K562 (cell line): ENCODE data around the gene MPV17L. TPM values are rescaled to one million over a fixed set of nuclear protein-coding genes. Genes with fewer than 3 reads are reported as not detected.

ENCODE experiments used
- ATAC-seq: fragments of 200-7000 bp; cut with Tn5 transposase; 3 replicates; pipeline ENCODE4 v1.9.1; 2020; ENCODE audit warnings: moderate library complexity
- BruUV-seq: library from RNA; stranded (reverse); fragments of 400-500 nt; replicated peaks from 2 replicates; lab custom pipeline; 2021; lab: Mats Ljungman, UMichigan
- CTCF ChIA-PET: fragments of 300-600 bp; formaldehyde crosslinking; extraction: SDS; loops from one replicate; lab custom pipeline; 2021; ENCODE audit warnings: low intra/inter-chr PET ratio; lab: Yijun Ruan, JAX
- POLR2A ChIA-PET: fragments of 300-600, 350-650 bp; sonication (Branson Sonifier 250); formaldehyde crosslinking; extraction: SDS; loops from one replicate; lab custom pipeline; 2021; ENCODE audit warnings: antibody characterized with exemption, inconsistent platforms; lab: Yijun Ruan, JAX
- DNase-seq, 4 experiments: peaks; one replicate each; pipeline versions ENCODE4 v3.0.0 to v3.0.0-alpha.2; 2011 to 2018; ENCODE audit warnings: low spot score in 3 of 4, mixed read lengths in 3 of 4; ENCODE audit errors: extremely low read depth in 1 of 4
- FAIRE-seq: peaks from 2 replicates; lab custom pipeline; 2011; peaks lifted over from hg19 to GRCh38; lab: Jason Lieb, UNC
- H2AFZ ChIP-seq: 2 replicates; pipeline ENCODE4 v1.6.0; 2011; ENCODE audit warnings: low read depth, low read length, control low read depth, inconsistent platforms
- H3K27ac ChIP-seq: fragments of 200-600 bp; 3 replicates; pipeline ENCODE4 v1.8.0; 2011; ENCODE audit warnings: low read depth, mild to moderate bottlenecking, control low read depth, inconsistent platforms, low read length, moderate library complexity, mixed read lengths; ENCODE audit errors: extremely low read depth
- H3K27me3 ChIP-seq, 2 experiments: fragments of 300-600 bp in 1 of 2; 2 replicates in 1 of 2; 3 replicates in 1 of 2; pipeline versions ENCODE4 v1.6.0 to v1.8.0; 2011; ENCODE audit warnings: inconsistent platforms in 2 of 2, low read length in 2 of 2, mild to moderate bottlenecking in 1 of 2, mixed read lengths in 1 of 2, moderate library complexity in 1 of 2; ENCODE audit not compliant: control insufficient read depth in 2 of 2, insufficient read depth in 2 of 2
- H3K36me3 ChIP-seq: fragments of 300-600 bp; 3 replicates; pipeline ENCODE4 v1.8.0; 2011; ENCODE audit warnings: mild to moderate bottlenecking, low read length, inconsistent platforms; ENCODE audit not compliant: control insufficient read depth, insufficient read depth
- H3K4me1 ChIP-seq, 2 experiments: fragments of 200-600 bp in 1 of 2; replicated peaks in 1 of 2; 2 replicates in 1 of 2; 3 replicates in 1 of 2; pipeline versions ENCODE4 v1.5.1 to v1.8.0; 2011; ENCODE audit warnings: inconsistent platforms in 2 of 2, low read length in 2 of 2, mild to moderate bottlenecking in 1 of 2, mixed read lengths in 1 of 2, moderate library complexity in 1 of 2; ENCODE audit not compliant: control insufficient read depth in 2 of 2, insufficient read depth in 2 of 2
- H3K4me2 ChIP-seq: 2 replicates; pipeline ENCODE4 v1.6.1; 2011; ENCODE audit warnings: low read length, control low read depth, inconsistent platforms, mixed read lengths; ENCODE audit not compliant: insufficient read depth
- H3K4me3 ChIP-seq: fragments of 200-600 bp; sonication (generic), shearing (Covaris generic); 2 replicates; pipeline ENCODE4 v1.5.1; 2016; ENCODE audit warnings: control low read depth, inconsistent platforms
- H3K79me2 ChIP-seq: fragments of 200-600 bp; 3 replicates; pipeline ENCODE4 v1.8.0; 2011; ENCODE audit warnings: low read length, inconsistent platforms; ENCODE audit not compliant: control insufficient read depth, insufficient read depth
- H3K9ac ChIP-seq, 2 experiments: 2 replicates each; pipeline versions ENCODE4 v1.6.0 to v1.6.1; 2011; ENCODE audit warnings: low read depth in 2 of 2, low read length in 2 of 2, control low read depth in 1 of 2, inconsistent platforms in 1 of 2, mild to moderate bottlenecking in 1 of 2, mixed read lengths in 1 of 2; ENCODE audit not compliant: insufficient read depth in 1 of 2
- H3K9me1 ChIP-seq: one replicate; pipeline ENCODE4 v1.6.0; 2011; ENCODE audit warnings: inconsistent platforms, mild to moderate bottlenecking, low read length, moderate library complexity; ENCODE audit not compliant: control insufficient read depth, insufficient read depth
- H3K9me3 ChIP-seq: replicated peaks from 2 replicates; pipeline ENCODE4 v1.5.1; 2011; ENCODE audit warnings: low read depth, low read length, inconsistent platforms; ENCODE audit not compliant: control insufficient read depth, insufficient read depth
- H4K20me1 ChIP-seq: replicated peaks from 2 replicates; pipeline ENCODE4 v1.6.1; 2011; ENCODE audit warnings: low read length, inconsistent platforms, mixed read lengths; ENCODE audit not compliant: control insufficient read depth, insufficient read depth
- NRF1 ChIP-seq, 2 experiments: fragments of 450-650 bp; IDR thresholded peaks in 1 of 2; conservative IDR thresholded peaks in 1 of 2; 2 replicates each; pipeline ENCODE4 v1.6.1; 2014; ENCODE audit warnings: mild to moderate bottlenecking in 2 of 2
- UBTF ChIP-seq, 2 experiments: IDR thresholded peaks; 2 replicates each; pipeline ENCODE4 v1.6.1; 2012; ENCODE audit warnings: improper control_type of control experiment in 2 of 2, low read depth in 2 of 2, low read length in 2 of 2, borderline replicate concordance in 1 of 2
- ZNF407 ChIP-seq: fragments of 450-650 bp; IDR thresholded peaks from 2 replicates; pipeline ENCODE4 v1.6.1; 2016; ENCODE audit warnings: low read depth
- WGBS: fragments of 100-300 bp; shearing (Covaris generic); methylation state at CpG from one replicate; pipeline ENCODE4 v1.1.6; 2016; ENCODE audit warnings: low coverage, mixed read lengths; ENCODE audit not compliant: insufficient coverage; ENCODE audit errors: missing lambda C conversion rate; 5-methylcytosine and 5-hydroxymethylcytosine counted together
- in situ Hi-C: fragments of 300-500 bp; cut with MboI; formaldehyde crosslinking; loops from 4 replicates; pipeline ENCODE4 v1.15.0; 2018; ENCODE audit warnings: inconsistent platforms, mixed read lengths
- intact Hi-C: fragments of 100-400 bp; cut with micrococcal nuclease; formaldehyde crosslinking; loops from 2 replicates; pipeline ENCODE4 v1.14.2; 2022
- polyA plus RNA-seq, 8 experiments: library from polyadenylated mRNA; depleted of rRNA in 4 of 8; stranded (reverse) in 5 of 8; unstranded in 3 of 8; fragments of >200 nt; fragmentation: Nextera tagmentation in 2 of 8; fragmentation: Illumina TruSeq in 1 of 8; extraction: Ambion mirVana in 2 of 8; extraction: Trizol in 1 of 8; gene quantifications; 2 replicates each; pipeline versions ENCODE4 v1.2.1 to v1.2.3, GENCODE V29; 2011 to 2014; ENCODE audit warnings: inconsistent platforms in 1 of 8, missing spikeins in 1 of 8
- total RNA-seq, 7 experiments: library from RNA; depleted of rRNA in 6 of 7; stranded (reverse); fragments of >200 nt in 6 of 7; fragmentation: Illumina TruSeq in 2 of 7; extraction: Trizol in 2 of 7; gene quantifications; 2 replicates each; pipeline versions ENCODE4 v1.2.1 to v1.2.3, GENCODE V29; 2011 to 2021; ENCODE audit warnings: low replicate concordance in 1 of 7

Gene MPV17L
- total and polyA plus RNA-seq, 9 of the 15 experiments (the other 6 are each of a cell fraction or from before 2014, with no cell fraction given) = not detected

- no peaks in the 10 kb centered on the region for H4K20me1 ChIP-seq
- H3K4me2 ChIP-seq = 0 out of 2 replicates have a peak within 1 kb of the TSS, but pooled peaks have one; percentile 4
- no peak within 1 kb of the TSS for H3K27ac ChIP-seq
- no TSS peak for BruUV-seq
- FAIRE-seq = no peak
- ChIA-PET CTCF (no interaction called here), POLR2A (interaction anchor here (0.5 kb wide), 1 partner anchor 51 kb away, joined by 3 read pairs; no protein-coding TSS in a partner anchor)
- no peaks in the 10 kb centered on the region for H3K79me2 ChIP-seq
- in situ Hi-C loops (no loop called here), intact Hi-C loops (no loop called here)
- H3K9me1 ChIP-seq = no peaks in the 10 kb centered on the region
- H3K27me3 ChIP-seq = peaks cover 8 to 23% of the 10 kb centered on the region in 2 experiments; a peak in 3 of 5 replicates
- H3K36me3 ChIP-seq = no peaks in the 10 kb centered on the region
- H2AFZ ChIP-seq = no peak within 1 kb of the TSS
- TF ChIP-seq NRF1 (conservative IDR thresholded peaks at IDR 0.05 in 1 of 2, IDR thresholded peaks at IDR 0.05 in 1 of 2) (peak; percentile 74 to 78), UBTF (IDR thresholded peaks at IDR 0.05; ENCODE audit: borderline replicate concordance in 1 of 2, low read depth in 2 of 2, low read length in 2 of 2) (no peak), ZNF407 (peak; percentile 54; the same call in 1 of the 2 replicates)
- WGBS = 11% methylated on average over 33 of the region's 63 CpGs
- H3K9ac ChIP-seq = peak within 1 kb of the TSS in 1 of 2 experiments; percentile 59; a peak in 2 of 4 replicates
- no peak for ATAC-seq
- no peaks in the 10 kb centered on the region for H3K9me3 ChIP-seq
- H3K4me1 ChIP-seq = peaks cover 0 to 13% of the 10 kb centered on the region in 2 experiments; a peak in 2 of 5 replicates
- DNase-seq = no peak
- no peak within 1 kb of the TSS for H3K4me3 ChIP-seq
These were observed 39.1 kb downstream of the MPV17L start, which contains the start of gene BMERB1 for GRCh38 chr16:15434425-15435215. BMERB1 (plus strand) TSS chr16:15434588; CDS start chr16:15434654, 66 bp downstream.
